Heart left ventricle (tissue), 16 donors: Measurements from ENCODE around the gene NOCT. TPM values are rescaled to one million over a fixed set of nuclear protein-coding genes. Genes with fewer than 3 reads are reported as not detected.

Source experiments
- ATAC-seq, 4 donors: fragments of 200-7000 bp; cut with Tn5 transposase; one replicate each; pipeline ENCODE4 v1.9.1; 2020 to 2022; ENCODE audit warnings: moderate library complexity in 4 of 4, mild to moderate bottlenecking in 3 of 4, moderate number of reproducible peaks in 1 of 4
- DNase-seq, 5 donors: peaks; one replicate each; pipeline ENCODE4 v3.0.0-alpha.2; 2020
- H3K27ac ChIP-seq, 12 donors: fragments of 200-600 bp; sonication (generic) in 4 of 12; one replicate each; pipeline versions ENCODE4 v1.5.0 to v1.8.0; 2016 to 2022; ENCODE audit warnings: mild to moderate bottlenecking in 2 of 12
- H3K27me3 ChIP-seq, 9 donors: fragments of 200-600 bp; sonication (generic) in 2 of 9; one replicate each; pipeline versions ENCODE4 v1.5.1 to v1.8.0; 2016 to 2022; ENCODE audit warnings: mild to moderate bottlenecking in 3 of 9
- H3K36me3 ChIP-seq, 9 donors: fragments of 200-600 bp; sonication (generic) in 2 of 9; one replicate each; pipeline versions ENCODE4 v1.5.0 to v1.8.0; 2018 to 2022; ENCODE audit warnings: mild to moderate bottlenecking in 2 of 9
- H3K4me1 ChIP-seq, 12 donors: fragments of 200-600 bp; sonication (generic) in 4 of 12; one replicate each; pipeline versions ENCODE4 v1.5.0 to v1.8.0; 2016 to 2022; ENCODE audit warnings: mild to moderate bottlenecking in 3 of 12
- H3K4me3 ChIP-seq, 12 donors: fragments of 200-600 bp; sonication (generic) in 4 of 12; one replicate each; pipeline versions ENCODE4 v1.5.0 to v1.8.0; 2017 to 2022; ENCODE audit warnings: mild to moderate bottlenecking in 9 of 12, moderate library complexity in 4 of 12
- H3K9me3 ChIP-seq, 12 donors: fragments of 200-600 bp; sonication (generic) in 4 of 12; one replicate each; pipeline versions ENCODE4 v1.5.0 to v1.8.0; 2016 to 2022; ENCODE audit warnings: mild to moderate bottlenecking in 1 of 12
- CTCF ChIP-seq, 12 donors: fragments of 200-600 bp; sonication (generic) in 4 of 12; IDR thresholded peaks; one replicate each; pipeline versions ENCODE4 v1.5.0 to v1.8.0; 2018 to 2022; ENCODE audit warnings: antibody characterized with exemption in 12 of 12, mild to moderate bottlenecking in 5 of 12
- POLR2A ChIP-seq, 2 donors: fragments of 450-650 bp; IDR thresholded peaks; one replicate each; pipeline ENCODE4 v1.6.1; 2017; ENCODE audit warnings: antibody characterized with exemption in 2 of 2, mild to moderate bottlenecking in 2 of 2, moderate library complexity in 2 of 2
- WGBS, 4 donors: extraction: QIAGEN DNeasy Blood & Tissue Kit in 2 of 4; methylation state at CpG; one replicate each; pipeline versions ENCODE4 v1.1.5 to v1.1.7; 2013 to 2018; 5-methylcytosine and 5-hydroxymethylcytosine counted together
- intact Hi-C, 10 donors: fragments of 100-400 bp; cut with DNase I; formaldehyde crosslinking; loops; one replicate each; pipeline versions ENCODE4 v1.11.1 to v1.14.2; 2022
- polyA plus RNA-seq, 2 donors: library from polyadenylated mRNA; stranded (reverse); fragments of 200-250 nt; gene quantifications; one replicate each; pipeline ENCODE4 v1.2.3, GENCODE V29; 2013
- total RNA-seq, 9 donors: library from RNA; depleted of rRNA in 2 of 9; stranded (reverse); fragments of >200 nt in 2 of 9; fragmentation: NEBNext Ultra II Directional in 3 of 9; extraction: Animal tissue kit (Norgen Biotek cat#: 25700) in 3 of 9; gene quantifications; one replicate each; pipeline versions ENCODE4 v1.1.0 to v1.2.4, GENCODE V29; 2016 to 2023
- donor health status: ischemic (EF 13 %, LVEDD 7.1; RV severe dilation, severe dysfunction).
- donor health status: healthy with polysubstance abuse.
- donor health status: DM: no; HTN: yes; CAD: no.
- donor health status: DM: no; HTN: no; CAD: no.
- donor health status: ischemic (EF 25% LVEDD 6.9; RV normal size, moderate dysfunction).
- donor health status: ischemic (EF 25% LVEDD 5.7; RV mildly dilated, moderate dysfunction).
- donor health status: healthy.
- donor health status: DM: yes; HTN: yes; CAD: no.
- donor health status: ischemic (EF 35%, LVEDD 5.7; RV mildly dilated, moderate dysfunction).
- donor health status: nonischemic (EF 11% LVEDD 7.7; RV severe dilation, severe dysfunction).
- donor health status: DM: yes; HTN: yes; CAD: no.
- donor health status: PGD.
- donor health status: ischemic (EF 29% LVEDD 5.4; RV normal size, mild dysfunction).
- donor health status: nonischemic (EF 23%, LVEDD 6.1; RV moderate dilation, normal function).

Gene NOCT
- total and polyA plus RNA-seq, 11 donors = 3.1 to 16.8 (median 8.5) TPM

GRCh38 chr4:138976526-138976925, 39.1 kb upstream of the NOCT start:
- Histone ChIP-seq H3K4me1 (peaks cover 0 to 31% (median 4%) of the 10 kb centered on the region in 12 donors), H3K27me3 (no peaks in the 10 kb centered on the region), H3K4me3 (no peak overlapping the region), H3K27ac (no peak overlapping the region), H3K36me3 (no peaks in the 10 kb centered on the region), H3K9me3 (no peaks in the 10 kb centered on the region)
- intact Hi-C loops = no loop called here
- ATAC-seq (no peak), DNase-seq (no peak)
- TF ChIP-seq POLR2A (IDR thresholded peaks at IDR 0.05) = no peak
- TF ChIP-seq CTCF (IDR thresholded peaks at IDR 0.05) = no peak

- Histone ChIP-seq H3K4me1 (peaks cover 0 to 41% (median 11%) of the 10 kb centered on the region in 12 donors), H3K27me3 (no peaks in the 10 kb centered on the region), H3K36me3 (no peaks in the 10 kb centered on the region), H3K4me3 (no peak overlapping the region), H3K27ac (no peak overlapping the region), H3K9me3 (no peaks in the 10 kb centered on the region)
- TF ChIP-seq POLR2A (IDR thresholded peaks at IDR 0.05) = no peak
- TF ChIP-seq CTCF (IDR thresholded peaks at IDR 0.05) = no peak
- no peak for DNase-seq
- ATAC-seq = peak in 1 of 4 donors; percentile 30
- 54 to 58% (median 55%) methylated on average over 6 of the region's 6 CpGs for WGBS, 4 donors
- intact Hi-C loops = no loop called here
These were observed 38.1 kb upstream of the NOCT start for GRCh38 chr4:138977524-138977923.

GRCh38 chr4:138978028-138978585, 37.5 kb upstream of the NOCT start:
- H3K9me3 ChIP-seq = no peaks in the 10 kb centered on the region
- no peak overlapping the region for H3K27ac ChIP-seq
- H3K4me1 ChIP-seq = peaks cover 0 to 42% (median 14%) of the 10 kb centered on the region in 12 donors
- no peak for ATAC-seq
- 87 to 92% (median 88%) methylated on average over 5 of the region's 5 CpGs for WGBS, 4 donors
- no peak for TF ChIP-seq POLR2A (IDR thresholded peaks at IDR 0.05)
- no peak for TF ChIP-seq CTCF (IDR thresholded peaks at IDR 0.05)
- no peaks in the 10 kb centered on the region for H3K27me3 ChIP-seq
- no peak for DNase-seq
- no peak overlapping the region for H3K4me3 ChIP-seq
- no peaks in the 10 kb centered on the region for H3K36me3 ChIP-seq
- intact Hi-C loops = no loop called here

GRCh38 chr4:138978600-138978999, 37.0 kb upstream of the NOCT start:
- no peaks in the 10 kb centered on the region for H3K36me3 ChIP-seq
- 86 to 92% (median 89%) methylated on average over 3 of the region's 3 CpGs for WGBS, 4 donors
- H3K9me3 ChIP-seq = no peaks in the 10 kb centered on the region
- no peak overlapping the region for H3K4me3 ChIP-seq
- intact Hi-C loops = no loop called here
- H3K27me3 ChIP-seq = no peaks in the 10 kb centered on the region
- no peak for DNase-seq
- ATAC-seq = no peak
- TF ChIP-seq CTCF (IDR thresholded peaks at IDR 0.05) (no peak), POLR2A (IDR thresholded peaks at IDR 0.05) (no peak)
- peaks cover 0 to 40% (median 14%) of the 10 kb centered on the region in 12 donors for H3K4me1 ChIP-seq
- no peak overlapping the region for H3K27ac ChIP-seq
